Caco-2 (cell line): Measurements from ENCODE around the gene HDAC9. TPM values are rescaled to one million over a fixed set of nuclear protein-coding genes. Genes with fewer than 3 reads are reported as not detected.

Experiments
- BruUV-seq: library from RNA; stranded (reverse); fragments of 400-500 nt; replicated peaks from 2 replicates; lab custom pipeline; 2021; lab: Mats Ljungman, UMichigan
- CTCF ChIA-PET: fragments of 300-600 bp; sonication (Branson Sonifier 250); formaldehyde crosslinking; loops from one replicate; lab custom pipeline; 2022; ENCODE audit warnings: antibody characterized with exemption; lab: Charles Lee
- POLR2A ChIA-PET: fragments of 300-600 bp; sonication (Branson Sonifier 250); formaldehyde crosslinking; loops from one replicate; lab custom pipeline; 2022; ENCODE audit warnings: antibody characterized with exemption; lab: Charles Lee
- DNase-seq, 2 experiments: peaks; one replicate each; pipeline versions ENCODE4 v3.0.0 to v3.0.0-alpha.2; 2020 to 2022
- H3K27me3 ChIP-seq: replicated peaks from 2 replicates; pipeline ENCODE4 v1.6.0; 2011; ENCODE audit warnings: low read length; ENCODE audit not compliant: control insufficient read depth, insufficient read depth
- H3K36me3 ChIP-seq: 2 replicates; pipeline ENCODE4 v1.5.1; 2011; ENCODE audit warnings: low read length; ENCODE audit not compliant: control insufficient read depth, insufficient read depth
- H3K4me1 ChIP-seq: fragments of 250-450 bp; sonication (Bioruptor Pico); 2 replicates; pipeline ENCODE4 v1.5.1; 2020; ENCODE audit warnings: mild to moderate bottlenecking
- H3K4me3 ChIP-seq: 2 replicates; pipeline ENCODE4 v1.5.1; 2011; ENCODE audit warnings: low read depth, mild to moderate bottlenecking, control low read depth, low read length
- H3K9me3 ChIP-seq: fragments of 250-450 bp; sonication (Bioruptor Pico); 2 replicates; pipeline ENCODE4 v1.5.1; 2020; ENCODE audit warnings: mild to moderate bottlenecking, moderate library complexity
- H3K27ac Mint-ChIP-seq: one replicate; pipeline ENCODE4 v1.8.0; 2022; ENCODE audit warnings: mixed read lengths; ENCODE audit not compliant: unreplicated experiment
- H3K27me3 Mint-ChIP-seq: one replicate; pipeline ENCODE4 v1.8.0; 2022; ENCODE audit warnings: mixed read lengths; ENCODE audit not compliant: insufficient read depth, unreplicated experiment
- H3K36me3 Mint-ChIP-seq: one replicate; pipeline ENCODE4 v1.8.0; 2022; ENCODE audit warnings: mild to moderate bottlenecking, mixed read lengths; ENCODE audit not compliant: insufficient read depth, unreplicated experiment
- H3K4me1 Mint-ChIP-seq: one replicate; pipeline ENCODE4 v1.8.0; 2022; ENCODE audit warnings: low read depth, mixed read lengths; ENCODE audit not compliant: unreplicated experiment
- H3K4me3 Mint-ChIP-seq: one replicate; pipeline ENCODE4 v1.8.0; 2022; ENCODE audit warnings: mild to moderate bottlenecking, moderate library complexity, mixed read lengths; ENCODE audit not compliant: unreplicated experiment
- H3K9me3 Mint-ChIP-seq: one replicate; pipeline ENCODE4 v1.8.0; 2022; ENCODE audit warnings: mixed read lengths; ENCODE audit not compliant: unreplicated experiment
- intact Hi-C: fragments of 100-400 bp; cut with micrococcal nuclease; formaldehyde crosslinking; loops from one replicate; pipeline ENCODE4 v1.10.0; 2022; ENCODE audit not compliant: unreplicated experiment
- total RNA-seq: library from RNA; stranded (reverse); gene quantifications from 2 replicates; pipeline ENCODE4 v1.2.3, GENCODE V29; 2022
- TF ChIP-seq, protein P1 (sequence below), 2 experiments: fragments of 200-600 bp in 1 of 2; IDR thresholded peaks; 1 replicate in 1 of 2; 2 replicates in 1 of 2; pipeline versions ENCODE4 v1.5.1 to v1.8.0; 2011 to 2022; ENCODE audit warnings: antibody characterized with exemption in 1 of 2, control low read depth in 1 of 2, inconsistent platforms in 1 of 2, low read depth in 1 of 2, low read length in 1 of 2, mild to moderate bottlenecking in 1 of 2, moderate library complexity in 1 of 2; ENCODE audit not compliant: insufficient read depth in 1 of 2, severe bottlenecking in 1 of 2, unreplicated experiment in 1 of 2

HDAC9 gene
- total RNA-seq, 1 experiment from 2014 or later: 0.27 TPM

GRCh38 chr7:18474944-18475343 is 20.6 kb upstream of the HDAC9 start:
- Histone ChIP-seq H3K4me1 (no peaks in the 10 kb centered on the region), H3K36me3 (no peaks in the 10 kb centered on the region), H3K4me3 (no peak overlapping the region), H3K27me3 (no peaks in the 10 kb centered on the region), H3K9me3 (no peaks in the 10 kb centered on the region)
- Mint-ChIP-seq H3K36me3 (no peaks in the 10 kb centered on the region), H3K4me3 (no peak overlapping the region), H3K27ac (no peak overlapping the region), H3K27me3 (no peaks in the 10 kb centered on the region), H3K4me1 (no peaks in the 10 kb centered on the region), H3K9me3 (no peaks in the 10 kb centered on the region)
- CTCF ChIA-PET: no interaction called here
- TF ChIP-seq, protein P1, sequence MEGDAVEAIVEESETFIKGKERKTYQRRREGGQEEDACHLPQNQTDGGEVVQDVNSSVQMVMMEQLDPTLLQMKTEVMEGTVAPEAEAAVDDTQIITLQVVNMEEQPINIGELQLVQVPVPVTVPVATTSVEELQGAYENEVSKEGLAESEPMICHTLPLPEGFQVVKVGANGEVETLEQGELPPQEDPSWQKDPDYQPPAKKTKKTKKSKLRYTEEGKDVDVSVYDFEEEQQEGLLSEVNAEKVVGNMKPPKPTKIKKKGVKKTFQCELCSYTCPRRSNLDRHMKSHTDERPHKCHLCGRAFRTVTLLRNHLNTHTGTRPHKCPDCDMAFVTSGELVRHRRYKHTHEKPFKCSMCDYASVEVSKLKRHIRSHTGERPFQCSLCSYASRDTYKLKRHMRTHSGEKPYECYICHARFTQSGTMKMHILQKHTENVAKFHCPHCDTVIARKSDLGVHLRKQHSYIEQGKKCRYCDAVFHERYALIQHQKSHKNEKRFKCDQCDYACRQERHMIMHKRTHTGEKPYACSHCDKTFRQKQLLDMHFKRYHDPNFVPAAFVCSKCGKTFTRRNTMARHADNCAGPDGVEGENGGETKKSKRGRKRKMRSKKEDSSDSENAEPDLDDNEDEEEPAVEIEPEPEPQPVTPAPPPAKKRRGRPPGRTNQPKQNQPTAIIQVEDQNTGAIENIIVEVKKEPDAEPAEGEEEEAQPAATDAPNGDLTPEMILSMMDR (IDR thresholded peaks at IDR 0.05; ENCODE audit: insufficient read depth in 1 of 2, low read depth in 1 of 2, low read length in 1 of 2, severe bottlenecking in 1 of 2, unreplicated experiment in 1 of 2): no peak
- BruUV-seq: no TSS peak
- intact Hi-C loops: no loop called here
- POLR2A ChIA-PET: no interaction called here
- DNase-seq: no peak

DNA sequence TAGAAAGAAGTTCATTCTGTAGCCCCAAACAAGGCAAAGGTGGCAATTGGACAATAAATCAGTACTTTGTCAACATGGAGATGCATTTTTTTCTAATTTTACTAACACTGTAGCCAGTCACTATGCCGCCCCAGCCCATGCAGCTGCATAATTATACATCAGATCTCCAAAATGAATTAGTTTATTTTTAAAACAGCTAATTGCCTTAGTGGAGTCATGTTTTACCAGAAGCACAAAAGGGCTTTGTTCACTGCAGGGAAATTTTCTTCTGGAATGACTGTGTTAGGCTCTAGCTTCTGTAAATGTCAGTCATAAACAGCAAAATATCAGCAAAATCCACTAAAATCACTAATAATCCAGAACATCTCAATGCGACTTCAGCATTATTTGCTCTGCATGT is 20.1 kb upstream of the HDAC9 start:
- Mint-ChIP-seq H3K27ac (no peak overlapping the region), H3K4me1 (no peaks in the 10 kb centered on the region), H3K9me3 (no peaks in the 10 kb centered on the region), H3K27me3 (no peaks in the 10 kb centered on the region), H3K4me3 (no peak overlapping the region), H3K36me3 (no peaks in the 10 kb centered on the region)
- TF ChIP-seq, protein P1 (IDR thresholded peaks at IDR 0.05; ENCODE audit: insufficient read depth in 1 of 2, low read depth in 1 of 2, low read length in 1 of 2, severe bottlenecking in 1 of 2, unreplicated experiment in 1 of 2): no peak
- Histone ChIP-seq H3K27me3 (no peaks in the 10 kb centered on the region), H3K9me3 (no peaks in the 10 kb centered on the region), H3K4me1 (no peaks in the 10 kb centered on the region), H3K4me3 (no peak overlapping the region), H3K36me3 (no peaks in the 10 kb centered on the region)
- no peak for DNase-seq
- no TSS peak for BruUV-seq
- CTCF ChIA-PET: no interaction called here
- intact Hi-C loops: no loop called here
- POLR2A ChIA-PET: no interaction called here

- TF ChIP-seq, protein P1 (IDR thresholded peaks at IDR 0.05; ENCODE audit: insufficient read depth in 1 of 2, low read depth in 1 of 2, low read length in 1 of 2, severe bottlenecking in 1 of 2, unreplicated experiment in 1 of 2): no peak
- Histone ChIP-seq H3K4me1 (no peaks in the 10 kb centered on the region), H3K36me3 (no peaks in the 10 kb centered on the region), H3K27me3 (no peaks in the 10 kb centered on the region), H3K4me3 (no peak overlapping the region), H3K9me3 (no peaks in the 10 kb centered on the region)
- Mint-ChIP-seq H3K4me3 (no peak overlapping the region), H3K9me3 (no peaks in the 10 kb centered on the region), H3K4me1 (no peaks in the 10 kb centered on the region), H3K36me3 (no peaks in the 10 kb centered on the region), H3K27ac (no peak overlapping the region), H3K27me3 (no peaks in the 10 kb centered on the region)
- no peak for DNase-seq
- ChIA-PET POLR2A (no interaction called here), CTCF (no interaction called here)
- BruUV-seq: no TSS peak
- intact Hi-C loops: no loop called here
Observed at GRCh38 chr7:18481776-18482175, 13.8 kb upstream of the HDAC9 start.
